GM21737 (cell line): Measurements from ENCODE around the gene FCRL6.

ENCODE experiments used
- ATAC-seq: cut with Tn5 transposase; IDR thresholded peaks from one replicate; pipeline ENCODE4 v1.9.1; 2021; ENCODE audit warnings: mild to moderate bottlenecking, moderate library complexity; ENCODE audit not compliant: unreplicated experiment

The FCRL6 gene

DNA sequence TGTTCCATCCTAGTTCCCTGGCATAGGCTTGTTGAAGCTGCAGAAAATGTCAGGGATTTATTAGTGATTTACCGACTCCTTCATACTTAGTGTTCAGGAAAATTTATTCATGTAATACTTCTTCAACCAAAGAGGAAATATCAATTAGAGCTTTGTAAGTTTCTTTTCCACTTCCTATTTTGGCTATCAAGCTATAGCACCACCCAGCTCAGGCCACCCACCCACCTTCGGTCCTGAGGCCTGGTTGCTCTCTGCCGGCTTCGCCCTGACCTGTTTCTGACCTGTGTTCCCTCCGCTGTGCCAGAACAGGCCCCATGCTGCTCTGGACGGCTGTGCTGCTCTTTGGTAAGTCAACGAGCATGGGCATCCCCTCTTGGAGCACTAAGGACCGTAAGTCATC, at the start of gene FCRL6:
FCRL6 (plus strand) TSS at position 250 of the 400 bp plus-strand sequence; CDS start at position 315, 65 bp downstream.
- no peak for ATAC-seq

DNA sequence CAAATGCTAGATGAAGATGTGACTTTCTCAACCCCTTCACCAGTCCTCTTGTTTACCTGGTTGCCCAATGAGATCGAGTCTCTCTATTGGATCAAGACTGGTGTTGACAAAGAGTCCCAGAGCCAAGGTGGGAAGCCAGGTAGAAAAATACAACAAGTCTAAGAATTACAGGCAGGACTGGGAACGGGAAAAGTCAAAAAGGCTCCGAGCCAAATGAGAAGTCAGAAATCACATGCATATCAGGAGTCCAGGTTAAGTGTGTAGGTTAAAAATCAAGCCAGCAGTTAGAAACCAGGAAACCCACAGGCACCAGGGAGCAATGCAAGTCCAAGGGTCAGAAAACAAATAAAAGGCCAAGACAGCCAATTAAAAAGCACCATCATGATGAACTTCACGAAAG, 48.8 kb upstream of the FCRL6 start:
- ATAC-seq, result no peak

DNA sequence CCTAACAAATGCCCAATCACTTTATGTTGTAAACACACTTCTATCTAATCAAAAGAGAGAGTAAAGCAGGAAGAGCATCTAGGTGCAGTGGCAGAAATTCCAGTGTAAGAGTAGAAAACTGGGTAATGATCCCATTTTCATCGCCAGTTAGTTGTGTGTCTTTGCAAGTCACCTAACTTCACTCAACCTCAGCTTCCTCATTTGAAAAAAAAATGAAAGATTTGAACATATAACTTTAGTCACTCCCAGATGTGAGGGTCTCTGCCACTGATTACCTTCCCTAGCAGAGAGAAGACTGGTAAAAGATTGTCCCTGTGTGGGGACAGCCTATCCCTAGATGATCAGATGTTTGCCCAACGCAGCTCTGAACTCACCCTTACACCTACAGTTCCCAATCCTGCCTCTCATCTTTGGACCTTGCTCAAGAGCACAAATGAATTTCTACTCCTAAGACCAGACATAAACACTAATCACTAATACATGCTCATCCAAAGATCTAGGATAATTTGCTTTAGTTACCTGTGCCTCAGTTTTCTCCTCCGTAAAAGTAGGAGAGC, 46.6 kb upstream of the FCRL6 start:
- ATAC-seq, result no peak

DNA sequence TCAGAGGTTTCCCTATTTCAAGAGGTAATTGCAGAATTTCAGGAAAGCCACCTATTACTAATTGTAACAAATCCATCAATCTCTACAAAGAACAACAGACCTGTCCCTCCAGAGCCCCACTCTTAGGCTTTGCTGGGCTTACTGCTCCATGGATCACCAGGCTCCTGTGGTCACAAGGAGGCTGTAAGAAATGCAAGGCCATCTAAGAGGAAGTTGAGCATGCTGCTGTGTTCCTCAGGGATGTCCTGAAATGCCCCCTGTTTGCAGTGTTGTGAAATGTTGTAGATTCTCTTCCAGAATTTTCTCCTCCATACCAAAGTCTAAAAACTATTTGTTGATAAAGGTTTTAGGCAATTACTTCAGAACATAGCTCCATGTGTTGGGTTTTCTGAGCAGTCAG, 45.8 kb upstream of the FCRL6 start:
- ATAC-seq, result no peak

DNA sequence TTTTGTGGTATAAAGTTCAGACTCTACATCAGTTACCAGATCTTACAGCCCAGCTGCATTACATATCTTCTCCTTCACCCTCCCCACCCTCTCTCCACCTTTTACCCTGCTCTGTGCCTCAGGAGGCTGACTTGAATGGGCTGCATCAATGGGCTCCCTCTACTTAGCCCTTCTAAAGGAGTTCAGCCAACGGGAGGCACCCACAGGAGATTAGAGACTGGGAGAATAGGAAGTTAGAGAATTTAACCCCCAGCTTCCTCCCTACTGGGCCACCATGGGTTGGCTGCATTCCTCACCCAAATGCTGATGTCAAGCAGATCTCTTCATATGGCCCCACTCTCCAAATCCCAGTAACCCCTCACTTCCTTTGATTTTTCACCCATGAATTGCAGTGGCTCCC, 38.5 kb upstream of the FCRL6 start:
- ATAC-seq, result no peak

GRCh38 chr1:159765806-159766205, 36.4 kb upstream of the FCRL6 start:
- no peak for ATAC-seq

GRCh38 chr1:159771127-159771895, 30.8 kb upstream of the FCRL6 start:
- ATAC-seq, result no peak

GRCh38 chr1:159774465-159774864, 27.7 kb upstream of the FCRL6 start:
- no peak for ATAC-seq

DNA sequence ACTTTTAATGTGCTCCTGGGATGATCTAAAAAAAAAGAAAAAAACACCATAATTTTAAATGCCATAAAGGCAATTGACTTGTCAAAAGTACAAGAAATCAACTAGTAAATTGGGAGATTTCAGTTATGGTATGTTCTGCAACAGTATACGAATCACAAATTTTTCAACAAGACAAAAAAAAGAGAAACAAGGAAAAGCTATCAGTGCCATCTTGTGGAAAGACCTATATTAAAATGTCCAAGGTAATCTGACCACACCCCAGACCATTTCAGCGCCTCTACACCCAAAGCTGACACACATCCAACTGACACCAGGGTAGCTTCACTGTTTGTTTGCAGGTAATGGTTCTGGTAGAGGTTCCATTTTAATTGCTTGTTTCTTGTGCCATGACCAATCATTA, 26.4 kb upstream of the FCRL6 start:
- ATAC-seq, result no peak

DNA sequence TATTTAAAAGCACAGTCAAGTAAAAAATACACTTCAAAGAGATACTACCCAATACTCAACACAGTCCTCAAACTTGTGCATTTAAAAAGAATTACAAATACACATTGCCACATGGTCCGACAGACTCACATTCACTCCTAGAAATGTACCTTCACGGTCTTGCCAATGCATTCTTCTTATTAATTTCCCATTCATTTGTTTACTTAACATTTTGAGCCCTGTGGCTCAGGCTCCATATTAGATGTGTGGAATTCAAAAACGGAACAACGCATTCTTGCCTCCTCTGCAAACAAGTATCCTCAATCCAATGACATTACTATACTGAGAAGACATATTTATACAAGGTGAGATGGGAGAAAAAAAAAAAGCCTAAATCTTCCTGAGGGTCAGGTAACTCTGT, 23.9 kb upstream of the FCRL6 start:
- ATAC-seq, result no peak

- ATAC-seq, result no peak
These were observed 22.7 kb upstream of the FCRL6 start for GRCh38 chr1:159779403-159779851.

DNA sequence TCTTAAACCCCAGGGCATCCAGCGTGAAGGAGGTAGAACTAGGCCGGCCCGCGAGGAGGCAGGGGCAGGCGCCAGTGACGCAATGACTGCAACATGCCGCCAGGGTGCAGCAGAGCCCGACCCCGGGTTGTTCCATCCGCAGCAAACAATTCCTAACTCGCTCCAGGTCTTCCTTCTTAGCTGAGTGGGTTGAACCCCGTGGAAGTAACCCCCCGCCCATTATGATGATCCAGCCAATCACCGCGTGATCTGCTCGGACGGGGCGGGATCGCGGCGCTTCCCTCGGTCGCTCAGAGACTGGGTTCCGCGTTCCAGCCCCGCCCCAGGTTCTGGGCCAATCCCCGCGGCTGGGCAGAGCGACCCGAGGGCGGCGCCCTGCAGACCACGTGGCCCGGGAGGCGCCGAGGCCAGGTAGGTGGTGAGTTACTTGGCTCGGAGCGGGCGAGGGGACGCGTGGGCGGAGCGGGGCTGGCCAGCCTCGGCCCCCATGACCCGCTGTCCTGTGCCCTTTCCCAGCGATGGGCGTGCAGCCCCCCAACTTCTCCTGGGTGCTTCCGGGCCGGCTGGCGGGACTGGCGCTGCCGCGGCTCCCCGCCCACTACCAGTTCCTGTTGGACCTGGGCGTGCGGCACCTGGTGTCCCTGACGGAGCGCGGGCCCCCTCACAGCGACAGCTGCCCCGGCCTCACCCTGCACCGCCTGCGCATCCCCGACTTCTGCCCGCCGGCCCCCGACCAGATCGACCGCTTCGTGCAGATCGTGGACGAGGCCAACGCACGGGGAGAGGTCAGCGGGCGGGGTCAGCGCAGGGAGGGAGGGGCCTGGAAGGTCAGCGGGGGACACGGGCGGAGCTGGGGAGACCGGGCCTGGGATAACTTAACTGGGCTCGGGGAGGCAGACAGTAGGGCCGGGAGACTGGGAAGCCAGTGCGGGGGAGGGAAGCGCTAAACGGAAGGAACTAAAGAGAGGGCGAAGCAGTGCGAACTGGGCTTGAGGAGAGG, 21.3 kb upstream of the FCRL6 start, which contains the start of gene DUSP23:
DUSP23 (plus strand) TSS at position 380 of the 1,000 bp plus-strand sequence; CDS start at position 519, 139 bp downstream.
- peak; percentile 97 for ATAC-seq

DNA sequence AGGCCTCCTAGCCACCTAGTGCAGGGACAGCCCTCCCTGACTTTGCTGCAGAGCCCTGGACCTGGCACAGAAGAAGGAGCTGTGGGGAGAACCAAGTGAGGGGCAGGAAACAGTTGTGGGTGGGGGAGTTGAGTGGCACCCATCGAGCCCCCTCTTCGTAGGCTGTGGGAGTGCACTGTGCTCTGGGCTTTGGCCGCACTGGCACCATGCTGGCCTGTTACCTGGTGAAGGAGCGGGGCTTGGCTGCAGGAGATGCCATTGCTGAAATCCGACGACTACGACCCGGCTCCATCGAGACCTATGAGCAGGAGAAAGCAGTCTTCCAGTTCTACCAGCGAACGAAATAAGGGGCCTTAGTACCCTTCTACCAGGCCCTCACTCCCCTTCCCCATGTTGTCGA, 20.2 kb upstream of the FCRL6 start:
- ATAC-seq, result no peak

- no peak for ATAC-seq
These were observed 18.4 kb upstream of the FCRL6 start for GRCh38 chr1:159783724-159784123.

GRCh38 chr1:159786465-159786864, 15.7 kb upstream of the FCRL6 start:
- ATAC-seq, result no peak

- no peak for ATAC-seq
These were observed 15.2 kb upstream of the FCRL6 start for GRCh38 chr1:159786966-159787365.

GRCh38 chr1:159790237-159790917, 11.8 kb upstream of the FCRL6 start:
- no peak for ATAC-seq

- no peak for ATAC-seq
These were observed 11.1 kb upstream of the FCRL6 start for GRCh38 chr1:159791031-159791430.

DNA sequence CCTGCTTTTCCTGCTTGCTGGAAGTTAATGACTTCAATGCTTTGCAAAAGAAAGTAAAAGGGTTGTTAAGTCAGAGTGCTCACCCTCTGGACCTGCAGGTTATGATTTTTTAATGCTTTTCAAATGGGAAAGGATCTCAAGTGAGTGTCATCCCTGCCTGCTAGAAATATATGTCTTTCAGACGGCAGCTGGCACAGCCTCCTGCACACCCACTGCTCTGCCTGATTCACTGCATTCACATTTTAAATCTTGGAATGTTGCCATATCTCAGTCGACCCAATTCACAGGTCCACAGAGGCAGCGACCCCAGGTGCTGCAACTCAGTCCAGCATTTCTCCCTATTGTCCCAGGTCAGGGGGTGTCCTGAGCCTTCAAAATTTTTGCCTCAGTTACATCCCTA, 10.7 kb upstream of the FCRL6 start:
- ATAC-seq, result no peak

GRCh38 chr1:159795534-159795933, 6.6 kb upstream of the FCRL6 start:
- no peak for ATAC-seq

DNA sequence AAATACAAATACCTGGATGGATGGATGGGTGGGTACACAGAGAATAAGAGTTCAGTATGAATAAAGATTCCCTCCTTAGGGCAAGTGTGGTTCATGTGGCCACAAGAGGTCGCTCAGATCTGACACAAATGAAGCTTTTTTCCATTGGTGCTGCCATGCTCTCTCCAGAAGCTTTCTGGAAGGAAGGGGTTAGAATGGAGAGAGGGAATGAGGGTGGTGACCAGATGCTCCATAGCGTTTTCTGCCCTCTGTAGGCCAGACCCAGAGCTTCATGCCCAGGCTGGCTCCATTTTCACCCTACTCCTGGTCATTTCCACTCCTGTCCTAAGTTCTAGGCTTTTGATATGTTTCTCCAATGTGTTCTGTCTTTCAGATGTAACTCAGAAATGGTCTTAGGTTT, 3.3 kb upstream of the FCRL6 start:
- no peak for ATAC-seq
